Common myeloid progenitor, CD34-positive (primary cell): ENCODE measurements around the gene CLK2.

Source experiments
- CTCF ChIA-PET: fragments of 350-600 bp; sonication (Branson Sonifier 250); formaldehyde crosslinking; loops from one replicate; lab custom pipeline; 2021; ENCODE audit warnings: antibody characterized with exemption; lab: Charles Lee
- POLR2A ChIA-PET: fragments of 350-600 bp; sonication (Branson Sonifier 250); formaldehyde crosslinking; loops from one replicate; lab custom pipeline; 2021; ENCODE audit warnings: antibody characterized with exemption; lab: Charles Lee
- DNase-seq, 3 donors: peaks; one replicate each; pipeline versions ENCODE4 v3.0.0 to v3.0.0-alpha.2; 2013
- H3K27ac ChIP-seq, 2 experiments: 1 replicate in 1 of 2; 2 replicates in 1 of 2; pipeline ENCODE4 v1.7.0; 2013; ENCODE audit warnings: inconsistent platforms in 2 of 2, low read length in 2 of 2, mild to moderate bottlenecking in 2 of 2, low read depth in 1 of 2, moderate library complexity in 1 of 2; ENCODE audit not compliant: severe bottlenecking in 2 of 2, insufficient read depth in 1 of 2, poor library complexity in 1 of 2
- H3K27me3 ChIP-seq, 5 experiments: replicated peaks in 2 of 5; 1 replicate in 3 of 5; 2 replicates in 2 of 5; pipeline versions ENCODE4 v1.6.1 to v1.7.0; 2013; ENCODE audit warnings: low read length in 4 of 5, mild to moderate bottlenecking in 2 of 5, moderate library complexity in 2 of 5, inconsistent platforms in 1 of 5; ENCODE audit not compliant: insufficient read depth in 5 of 5, control insufficient read depth in 4 of 5
- H3K36me3 ChIP-seq, 4 experiments: 1 replicate in 2 of 4; 2 replicates in 2 of 4; pipeline versions ENCODE4 v1.6.1 to v1.7.0; 2013; ENCODE audit warnings: low read length in 3 of 4, control low read depth in 1 of 4, mild to moderate bottlenecking in 1 of 4; ENCODE audit not compliant: control insufficient read depth in 4 of 4, insufficient read depth in 4 of 4
- H3K4me1 ChIP-seq, 4 experiments: 1 replicate in 3 of 4; 2 replicates in 1 of 4; pipeline versions ENCODE4 v1.6.1 to v1.7.1; 2013; ENCODE audit warnings: low read length in 3 of 4, mild to moderate bottlenecking in 3 of 4, control low read depth in 1 of 4, inconsistent platforms in 1 of 4, moderate library complexity in 1 of 4; ENCODE audit not compliant: control insufficient read depth in 4 of 4, insufficient read depth in 4 of 4; ENCODE audit errors: control extremely low read depth in 1 of 4
- H3K4me3 ChIP-seq, 7 experiments: 1 replicate in 4 of 7; 2 replicates in 3 of 7; pipeline versions ENCODE4 v1.5.1 to v1.7.0; 2013; ENCODE audit warnings: mild to moderate bottlenecking in 7 of 7, low read length in 6 of 7, moderate library complexity in 6 of 7, inconsistent platforms in 2 of 7, low read depth in 2 of 7, control low read depth in 1 of 7; ENCODE audit not compliant: insufficient read depth in 4 of 7, control insufficient read depth in 1 of 7; ENCODE audit errors: extremely low read depth in 1 of 7
- H3K9me3 ChIP-seq, 5 experiments: 1 replicate in 4 of 5; 2 replicates in 1 of 5; pipeline versions ENCODE4 v1.6.1 to v1.7.1; 2013; ENCODE audit warnings: low read length in 4 of 5, mild to moderate bottlenecking in 2 of 5, inconsistent platforms in 1 of 5, low read depth in 1 of 5, moderate library complexity in 1 of 5; ENCODE audit not compliant: control insufficient read depth in 4 of 5, insufficient read depth in 2 of 5; ENCODE audit errors: control extremely low read depth in 1 of 5
- WGBS: methylation state at CpG from one replicate; pipeline ENCODE4 v1.1.5; 2013; ENCODE audit not compliant: insufficient coverage; 5-methylcytosine and 5-hydroxymethylcytosine counted together

The CLK2 gene

DNA sequence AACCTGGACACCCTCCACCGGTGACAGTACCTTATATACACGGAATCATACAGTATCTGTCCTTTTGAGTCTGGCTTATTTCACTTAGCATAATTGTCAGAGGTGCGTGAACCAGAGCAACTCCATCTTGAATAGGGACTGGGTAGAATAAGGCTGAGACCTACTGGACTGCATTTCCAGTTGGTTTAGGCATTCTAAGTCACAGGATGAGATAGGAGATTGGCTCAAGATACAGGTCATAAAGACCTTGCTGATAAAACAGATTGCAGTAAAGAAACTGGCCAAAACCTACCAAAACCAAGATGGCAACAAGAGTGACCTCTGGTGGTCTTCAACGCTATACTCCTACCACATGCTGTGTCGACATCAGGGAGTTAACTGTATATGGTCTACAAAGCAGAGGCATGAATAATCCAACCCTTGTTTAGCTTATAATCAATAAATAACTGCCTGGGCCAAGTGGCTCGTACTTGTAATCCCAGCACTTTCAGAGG lies 34.0 kb upstream of the CLK2 start:
- WGBS, result 87% methylated on average over 4 of the region's 6 CpGs
- peaks cover 4 to 39% (median 21%) of the 10 kb centered on the region in 4 experiments for H3K4me1 ChIP-seq
- CTCF ChIA-PET, result interaction anchor here (0.5 to 4.4 kb wide), 21 partner anchors 10 to 133 kb away, joined by 3 to 70 read pairs (median 4); partner anchors contain the start of genes CLK2 and SCAMP3
- H3K27ac ChIP-seq, result no peak overlapping the region
- peaks cover 0 to 14% (median 5%) of the 10 kb centered on the region in 4 experiments for H3K36me3 ChIP-seq
- POLR2A ChIA-PET, result interaction anchor here (1.0 to 1.3 kb wide), 3 partner anchors 15 to 56 kb away, joined by 3 to 6 read pairs (median 3); no protein-coding TSS in a partner anchor
- H3K9me3 ChIP-seq, result no peaks in the 10 kb centered on the region
- no peak overlapping the region for H3K4me3 ChIP-seq
- H3K27me3 ChIP-seq, result no peaks in the 10 kb centered on the region
- peak; percentile 71 to 81 (median 80) for DNase-seq

DNA sequence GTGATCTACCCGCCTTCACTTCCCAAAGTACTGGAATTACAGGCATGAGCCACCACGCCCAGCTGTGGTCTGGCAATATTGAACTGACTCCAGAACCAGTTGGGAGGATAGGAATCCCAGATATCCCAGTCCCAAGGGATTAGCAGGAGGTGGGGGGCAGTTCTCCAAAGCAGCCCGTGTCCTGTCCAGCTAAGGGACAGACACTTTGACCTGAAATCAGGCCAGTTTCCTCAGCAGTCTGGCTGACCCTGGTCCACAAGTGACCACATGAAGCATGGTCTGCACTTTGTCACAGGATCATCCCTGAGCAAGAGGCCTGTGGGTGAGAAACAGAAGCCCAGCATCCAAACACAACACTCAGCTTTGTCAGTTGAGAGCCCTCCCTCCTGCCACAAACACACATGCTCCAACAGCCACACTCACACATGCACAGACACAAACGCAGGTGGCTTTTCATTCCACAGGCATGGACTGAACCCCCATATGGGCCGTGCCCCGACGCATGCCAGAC lies 32.6 kb upstream of the CLK2 start:
- Histone ChIP-seq H3K4me1 (peaks cover 4 to 31% (median 21%) of the 10 kb centered on the region in 4 experiments), H3K27me3 (no peaks in the 10 kb centered on the region), H3K9me3 (no peaks in the 10 kb centered on the region), H3K27ac (no peak overlapping the region), H3K36me3 (peaks cover 0 to 4% (median 1%) of the 10 kb centered on the region in 4 experiments), H3K4me3 (no peak overlapping the region)
- POLR2A ChIA-PET, result interaction anchor here (1.5 kb wide), 1 partner anchor 28 kb away, joined by 5 read pairs; no protein-coding TSS in a partner anchor
- DNase-seq, result no peak
- WGBS, result 97% methylated on average over 6 of the region's 7 CpGs
- CTCF ChIA-PET, result interaction anchor here (0.8 to 4.4 kb wide), 8 partner anchors 14 to 56 kb away, joined by 3 to 70 read pairs (median 3); partner anchors contain the start of gene CLK2

DNA sequence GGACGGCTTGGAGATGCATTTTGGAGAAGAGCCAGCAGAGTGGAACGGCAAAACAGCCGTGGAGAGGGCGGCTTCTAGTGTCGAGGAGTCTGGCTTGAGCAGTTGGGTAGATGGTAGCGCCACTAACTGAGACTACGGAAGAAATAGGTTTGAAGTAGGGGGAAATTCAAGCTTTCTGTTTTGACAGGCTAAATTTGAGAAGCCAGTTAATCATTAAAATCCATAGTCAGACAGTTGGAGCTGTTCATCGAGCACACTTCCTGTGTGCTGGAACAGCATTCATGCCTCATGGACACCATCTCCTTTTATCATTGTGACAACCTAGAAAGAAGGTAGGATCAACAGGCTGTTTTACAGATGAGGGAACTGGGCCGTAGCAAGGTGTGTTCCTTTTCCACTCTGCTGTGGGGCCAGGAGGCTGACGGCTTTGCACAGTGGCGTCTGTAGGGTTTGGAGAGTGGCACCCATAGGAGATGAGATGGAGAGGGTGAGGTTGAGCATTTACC lies 31.3 kb upstream of the CLK2 start:
- Histone ChIP-seq H3K9me3 (no peaks in the 10 kb centered on the region), H3K27me3 (no peaks in the 10 kb centered on the region), H3K4me3 (no peak overlapping the region), H3K4me1 (peaks cover 4 to 17% (median 15%) of the 10 kb centered on the region in 4 experiments), H3K36me3 (no peaks in the 10 kb centered on the region), H3K27ac (no peak overlapping the region)
- DNase-seq, result no peak
- ChIA-PET POLR2A (interaction anchor here (0.5 to 1.5 kb wide), 2 partner anchors 26 to 28 kb away, joined by 3 to 5 read pairs; no protein-coding TSS in a partner anchor), CTCF (interaction anchor here (0.9 to 4.4 kb wide), 6 partner anchors 9 to 54 kb away, joined by 3 to 70 read pairs (median 3); partner anchors contain the start of genes ENTREP3 and RUSC1)
- WGBS, result 98% methylated on average over 11 of the region's 11 CpGs

DNA sequence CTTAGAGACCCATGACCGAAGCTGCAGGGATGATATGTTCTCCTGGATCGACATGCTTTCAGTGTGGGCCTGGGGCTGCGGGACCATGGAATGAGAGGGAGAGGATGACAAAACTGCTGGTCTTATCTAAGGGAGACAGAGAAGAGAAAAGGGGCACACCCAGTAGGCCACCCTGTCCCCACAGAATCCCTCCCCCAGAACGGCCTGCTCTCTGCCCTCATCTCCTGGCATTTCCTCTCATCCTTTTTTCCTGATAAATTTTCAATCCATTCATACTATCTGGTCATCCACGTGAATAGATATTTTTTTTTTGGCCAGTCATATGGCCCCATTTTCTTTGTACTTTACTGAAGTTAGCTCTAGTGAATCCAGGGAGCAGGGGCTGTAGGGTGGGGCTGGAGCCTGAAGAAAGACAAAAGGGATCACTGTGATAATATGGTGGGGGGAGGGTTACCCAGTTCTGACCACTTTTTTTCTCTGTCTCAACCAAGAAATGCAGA lies 28.1 kb upstream of the CLK2 start, which contains the start of gene PKLR:
Gene PKLR, minus strand, starts transcription at position 97 of the 500 bp plus-strand sequence. Its CDS starts 43 bp downstream, at position 54.
- no peak within 1 kb of the TSS for H3K4me3 ChIP-seq
- ChIA-PET POLR2A (no interaction called here), CTCF (interaction anchor here (0.6 to 1.7 kb wide), 2 partner anchors 8 to 51 kb away, joined by 3 to 5 read pairs; no protein-coding TSS in a partner anchor)
- H3K27me3 ChIP-seq, result peaks cover 0 to 12% (median 2%) of the 10 kb centered on the region in 5 experiments
- no peak within 1 kb of the TSS for H3K27ac ChIP-seq
- DNase-seq, result no peak
- WGBS, result 96% methylated on average over 3 of the region's 5 CpGs
- H3K9me3 ChIP-seq, result no peaks in the 10 kb centered on the region
- peaks cover 0 to 5% (median 0%) of the 10 kb centered on the region in 4 experiments for H3K4me1 ChIP-seq
- H3K36me3 ChIP-seq, result no peaks in the 10 kb centered on the region

DNA sequence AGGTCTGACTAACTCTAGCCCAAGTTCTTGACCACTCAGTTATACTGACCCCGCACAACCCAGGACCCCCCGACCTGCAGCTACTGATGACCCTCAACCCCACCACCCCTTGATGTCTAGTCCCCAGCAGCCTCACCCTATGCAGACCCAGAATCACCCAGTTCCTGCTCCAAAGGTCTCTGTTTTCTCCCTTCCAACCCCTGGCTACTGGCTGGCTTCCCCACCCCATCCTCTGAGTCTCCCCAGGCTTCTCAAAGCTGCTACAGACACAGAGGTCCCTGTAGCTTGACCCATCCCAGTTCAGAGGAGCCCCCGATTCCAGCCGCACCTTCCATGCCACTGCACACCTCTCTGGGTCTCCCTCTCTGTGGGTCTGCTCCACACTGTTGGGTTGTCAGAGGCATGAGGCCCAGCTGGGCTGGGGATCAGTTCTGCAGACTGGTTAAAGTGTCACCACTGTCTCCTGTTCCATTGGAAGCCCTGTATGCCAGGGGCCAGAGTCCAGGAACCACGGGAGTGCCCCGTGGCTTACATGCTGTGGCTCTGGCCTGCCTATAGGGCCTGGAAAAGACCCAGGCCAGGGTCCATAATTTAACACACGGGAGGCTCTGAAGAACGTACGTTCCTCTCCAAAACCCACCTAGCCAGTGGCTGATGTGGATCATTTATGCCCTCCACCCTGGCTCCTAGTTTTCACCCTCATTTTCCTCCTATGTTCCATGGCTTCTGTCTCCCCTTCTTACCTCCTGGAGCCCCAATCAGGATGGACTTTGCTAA lies 27.4 kb upstream of the CLK2 start:
- no peaks in the 10 kb centered on the region for H3K36me3 ChIP-seq
- ChIA-PET CTCF (interaction anchor here (0.6 to 1.7 kb wide), 4 partner anchors 8 to 50 kb away, joined by 3 to 5 read pairs (median 3); no protein-coding TSS in a partner anchor), POLR2A (no interaction called here)
- no peaks in the 10 kb centered on the region for H3K9me3 ChIP-seq
- DNase-seq, result no peak
- WGBS, result 100% methylated on average over 8 of the region's 9 CpGs
- H3K27me3 ChIP-seq, result peaks cover 0 to 17% (median 6%) of the 10 kb centered on the region in 5 experiments
- no peak overlapping the region for H3K27ac ChIP-seq
- peaks cover 0 to 5% (median 0%) of the 10 kb centered on the region in 4 experiments for H3K4me1 ChIP-seq
- H3K4me3 ChIP-seq, result no peak overlapping the region

DNA sequence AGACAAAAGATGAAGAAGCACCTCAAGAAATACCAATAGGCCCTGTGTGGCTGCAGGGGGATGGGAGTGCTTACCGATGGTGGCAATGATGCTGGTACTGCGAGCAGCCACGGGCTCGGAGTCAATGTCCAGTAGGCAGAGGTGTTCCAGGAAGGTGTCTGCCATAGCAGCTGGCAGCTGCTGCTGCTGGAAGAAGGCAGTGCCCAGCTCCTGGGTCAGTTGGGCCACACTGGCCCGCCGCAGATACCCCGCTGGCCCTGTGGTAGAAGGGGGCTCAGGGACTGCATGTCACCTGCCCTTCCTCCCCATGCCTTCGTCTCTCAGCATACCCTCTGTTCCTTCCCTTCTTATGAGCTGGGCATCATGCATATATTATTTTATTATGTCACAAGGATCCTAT lies 26.7 kb upstream of the CLK2 start:
- DNase-seq, result no peak
- H3K27ac ChIP-seq, result no peak overlapping the region
- peaks cover 0 to 5% (median 5%) of the 10 kb centered on the region in 4 experiments for H3K4me1 ChIP-seq
- ChIA-PET POLR2A (no interaction called here), CTCF (interaction anchor here (0.9 to 1.7 kb wide), 4 partner anchors 16 to 49 kb away, joined by 3 to 5 read pairs (median 4); no protein-coding TSS in a partner anchor)
- 93% methylated on average over 3 of the region's 8 CpGs for WGBS
- no peak overlapping the region for H3K4me3 ChIP-seq
- H3K9me3 ChIP-seq, result no peaks in the 10 kb centered on the region
- no peaks in the 10 kb centered on the region for H3K36me3 ChIP-seq
- H3K27me3 ChIP-seq, result peaks cover 0 to 24% (median 12%) of the 10 kb centered on the region in 5 experiments
